K562 (cell line): ENCODE measurements around the gene PCNX2. TPM values are rescaled to one million over a fixed set of nuclear protein-coding genes. Genes with fewer than 3 reads are reported as not detected.

Source experiments
- ETS2 ChIP-seq: IDR thresholded peaks from 2 replicates; pipeline ENCODE4 v1.6.1; 2016; ENCODE audit warnings: borderline replicate concordance, missing genetic modification characterization, mild to moderate bottlenecking, moderate library complexity, missing compliant biosample characterization; ENCODE audit not compliant: poor library complexity, severe bottlenecking
- HCFC1 ChIP-seq: IDR thresholded peaks from 2 replicates; pipeline ENCODE4 v1.6.1; 2012; ENCODE audit warnings: low read depth, low read length, improper control_type of control experiment
- MEF2A ChIP-seq: IDR thresholded peaks from 2 replicates; pipeline ENCODE4 v1.6.1; 2011; ENCODE audit warnings: low read depth, mild to moderate bottlenecking, low read length, moderate library complexity; ENCODE audit not compliant: control insufficient read depth
- RCOR1 ChIP-seq, 2 experiments: IDR thresholded peaks; 2 replicates each; pipeline ENCODE4 v1.6.1; 2012; ENCODE audit warnings: low read depth in 2 of 2, low read length in 2 of 2, borderline replicate concordance in 1 of 2, improper control_type of control experiment in 1 of 2
- RUNX1 ChIP-seq: sonication (generic); IDR thresholded peaks from 2 replicates; pipeline ENCODE4 v1.6.1; 2016; ENCODE audit warnings: antibody characterized with exemption, low read depth
- YBX1 ChIP-seq: fragments of 450-650 bp; IDR thresholded peaks from 2 replicates; pipeline ENCODE4 v1.7.1; 2016; ENCODE audit warnings: mild to moderate bottlenecking
- ZNF316 ChIP-seq: fragments of 450-650 bp; IDR thresholded peaks from 2 replicates; pipeline ENCODE4 v1.6.1; 2016
- polyA plus RNA-seq, 8 experiments: library from polyadenylated mRNA; depleted of rRNA in 4 of 8; stranded (reverse) in 5 of 8; unstranded in 3 of 8; fragments of >200 nt; fragmentation: Nextera tagmentation in 2 of 8; fragmentation: Illumina TruSeq in 1 of 8; extraction: Ambion mirVana in 2 of 8; extraction: Trizol in 1 of 8; gene quantifications; 2 replicates each; pipeline versions ENCODE4 v1.2.1 to v1.2.3, GENCODE V29; 2011 to 2014; ENCODE audit warnings: inconsistent platforms in 1 of 8, missing spikeins in 1 of 8
- total RNA-seq, 7 experiments: library from RNA; depleted of rRNA in 6 of 7; stranded (reverse); fragments of >200 nt in 6 of 7; fragmentation: Illumina TruSeq in 2 of 7; extraction: Trizol in 2 of 7; gene quantifications; 2 replicates each; pipeline versions ENCODE4 v1.2.1 to v1.2.3, GENCODE V29; 2011 to 2021; ENCODE audit warnings: low replicate concordance in 1 of 7
- TF ChIP-seq, protein P1 (sequence below): fragments of 250-450 bp; sonication (Bioruptor Pico); IDR thresholded peaks from 2 replicates; pipeline ENCODE4 v1.8.0; 2021; ENCODE audit warnings: borderline replicate concordance, mild to moderate bottlenecking, moderate library complexity; ENCODE audit not compliant: poor library complexity, severe bottlenecking
- TF ChIP-seq, protein P2 (sequence below), 2 experiments: fragments of 450-650 bp in 1 of 2; sonication (generic) in 1 of 2; formaldehyde crosslinking in 1 of 2; IDR thresholded peaks; 2 replicates each; pipeline versions ENCODE4 v1.7.1 to v1.9.0; 2016 to 2022; ENCODE audit warnings: inconsistent platforms in 1 of 2, mild to moderate bottlenecking in 1 of 2, missing genetic modification reagents in 1 of 2
- TF ChIP-seq, protein P3 (sequence below), 3 experiments: IDR thresholded peaks in 2 of 3; conservative IDR thresholded peaks in 1 of 3; 2 replicates each; pipeline ENCODE4 v1.5.1; 2011 to 2012; ENCODE audit warnings: low read length in 3 of 3, mild to moderate bottlenecking in 3 of 3, control low read depth in 2 of 3, improper control_type of control experiment in 1 of 3, inconsistent platforms in 1 of 3, low read depth in 1 of 3, mixed read lengths in 1 of 3, moderate library complexity in 1 of 3; ENCODE audit not compliant: insufficient read depth in 2 of 3
- TF ChIP-seq, protein P4 (sequence below): sonication (generic); formaldehyde crosslinking; IDR thresholded peaks from 2 replicates; pipeline ENCODE4 v1.8.0; 2022; ENCODE audit warnings: mild to moderate bottlenecking, missing genetic modification reagents
- TF ChIP-seq, protein P5 (sequence below): sonication (generic); formaldehyde crosslinking; IDR thresholded peaks from 2 replicates; pipeline ENCODE4 v1.8.0; 2022; ENCODE audit warnings: missing genetic modification reagents, mild to moderate bottlenecking, borderline replicate concordance

Gene PCNX2
- total and polyA plus RNA-seq, 9 of the 15 experiments (the other 6 are each of a cell fraction or from before 2014, with no cell fraction given) = 0.07 to 0.33 TPM; not detected in 7

GRCh38 chr1:233336554-233337456 lies 41.3 kb upstream of the PCNX2 start (continued):
- TF ChIP-seq, protein P1, sequence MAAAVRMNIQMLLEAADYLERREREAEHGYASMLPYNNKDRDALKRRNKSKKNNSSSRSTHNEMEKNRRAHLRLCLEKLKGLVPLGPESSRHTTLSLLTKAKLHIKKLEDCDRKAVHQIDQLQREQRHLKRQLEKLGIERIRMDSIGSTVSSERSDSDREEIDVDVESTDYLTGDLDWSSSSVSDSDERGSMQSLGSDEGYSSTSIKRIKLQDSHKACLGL (CRISPR knock-in tag) = no peak
- TF ChIP-seq RUNX1 = no peak
- TF ChIP-seq ZNF316 = peak; percentile 77
- TF ChIP-seq, protein P2, sequence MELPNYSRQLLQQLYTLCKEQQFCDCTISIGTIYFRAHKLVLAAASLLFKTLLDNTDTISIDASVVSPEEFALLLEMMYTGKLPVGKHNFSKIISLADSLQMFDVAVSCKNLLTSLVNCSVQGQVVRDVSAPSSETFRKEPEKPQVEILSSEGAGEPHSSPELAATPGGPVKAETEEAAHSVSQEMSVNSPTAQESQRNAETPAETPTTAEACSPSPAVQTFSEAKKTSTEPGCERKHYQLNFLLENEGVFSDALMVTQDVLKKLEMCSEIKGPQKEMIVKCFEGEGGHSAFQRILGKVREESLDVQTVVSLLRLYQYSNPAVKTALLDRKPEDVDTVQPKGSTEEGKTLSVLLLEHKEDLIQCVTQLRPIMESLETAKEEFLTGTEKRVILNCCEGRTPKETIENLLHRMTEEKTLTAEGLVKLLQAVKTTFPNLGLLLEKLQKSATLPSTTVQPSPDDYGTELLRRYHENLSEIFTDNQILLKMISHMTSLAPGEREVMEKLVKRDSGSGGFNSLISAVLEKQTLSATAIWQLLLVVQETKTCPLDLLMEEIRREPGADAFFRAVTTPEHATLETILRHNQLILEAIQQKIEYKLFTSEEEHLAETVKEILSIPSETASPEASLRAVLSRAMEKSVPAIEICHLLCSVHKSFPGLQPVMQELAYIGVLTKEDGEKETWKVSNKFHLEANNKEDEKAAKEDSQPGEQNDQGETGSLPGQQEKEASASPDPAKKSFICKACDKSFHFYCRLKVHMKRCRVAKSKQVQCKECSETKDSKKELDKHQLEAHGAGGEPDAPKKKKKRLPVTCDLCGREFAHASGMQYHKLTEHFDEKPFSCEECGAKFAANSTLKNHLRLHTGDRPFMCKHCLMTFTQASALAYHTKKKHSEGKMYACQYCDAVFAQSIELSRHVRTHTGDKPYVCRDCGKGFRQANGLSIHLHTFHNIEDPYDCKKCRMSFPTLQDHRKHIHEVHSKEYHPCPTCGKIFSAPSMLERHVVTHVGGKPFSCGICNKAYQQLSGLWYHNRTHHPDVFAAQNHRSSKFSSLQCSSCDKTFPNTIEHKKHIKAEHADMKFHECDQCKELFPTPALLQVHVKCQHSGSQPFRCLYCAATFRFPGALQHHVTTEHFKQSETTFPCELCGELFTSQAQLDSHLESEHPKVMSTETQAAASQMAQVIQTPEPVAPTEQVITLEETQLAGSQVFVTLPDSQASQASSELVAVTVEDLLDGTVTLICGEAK (IDR thresholded peaks at IDR 0.05) = peak; percentile 88
- TF ChIP-seq, protein P2 (CRISPR knock-in tag; IDR thresholded peaks at IDR 0.05) = peak; percentile 49
- TF ChIP-seq, protein P3, sequence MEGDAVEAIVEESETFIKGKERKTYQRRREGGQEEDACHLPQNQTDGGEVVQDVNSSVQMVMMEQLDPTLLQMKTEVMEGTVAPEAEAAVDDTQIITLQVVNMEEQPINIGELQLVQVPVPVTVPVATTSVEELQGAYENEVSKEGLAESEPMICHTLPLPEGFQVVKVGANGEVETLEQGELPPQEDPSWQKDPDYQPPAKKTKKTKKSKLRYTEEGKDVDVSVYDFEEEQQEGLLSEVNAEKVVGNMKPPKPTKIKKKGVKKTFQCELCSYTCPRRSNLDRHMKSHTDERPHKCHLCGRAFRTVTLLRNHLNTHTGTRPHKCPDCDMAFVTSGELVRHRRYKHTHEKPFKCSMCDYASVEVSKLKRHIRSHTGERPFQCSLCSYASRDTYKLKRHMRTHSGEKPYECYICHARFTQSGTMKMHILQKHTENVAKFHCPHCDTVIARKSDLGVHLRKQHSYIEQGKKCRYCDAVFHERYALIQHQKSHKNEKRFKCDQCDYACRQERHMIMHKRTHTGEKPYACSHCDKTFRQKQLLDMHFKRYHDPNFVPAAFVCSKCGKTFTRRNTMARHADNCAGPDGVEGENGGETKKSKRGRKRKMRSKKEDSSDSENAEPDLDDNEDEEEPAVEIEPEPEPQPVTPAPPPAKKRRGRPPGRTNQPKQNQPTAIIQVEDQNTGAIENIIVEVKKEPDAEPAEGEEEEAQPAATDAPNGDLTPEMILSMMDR (IDR thresholded peaks at IDR 0.05 in 2 of 3, conservative IDR thresholded peaks at IDR 0.05 in 1 of 3; ENCODE audit: insufficient read depth in 2 of 3, low read depth in 1 of 3, low read length in 3 of 3) = no peak
- TF ChIP-seq RCOR1 (IDR thresholded peaks at IDR 0.05; ENCODE audit: borderline replicate concordance in 1 of 2, low read depth in 2 of 2, low read length in 2 of 2) = no peak
- TF ChIP-seq, protein P4, sequence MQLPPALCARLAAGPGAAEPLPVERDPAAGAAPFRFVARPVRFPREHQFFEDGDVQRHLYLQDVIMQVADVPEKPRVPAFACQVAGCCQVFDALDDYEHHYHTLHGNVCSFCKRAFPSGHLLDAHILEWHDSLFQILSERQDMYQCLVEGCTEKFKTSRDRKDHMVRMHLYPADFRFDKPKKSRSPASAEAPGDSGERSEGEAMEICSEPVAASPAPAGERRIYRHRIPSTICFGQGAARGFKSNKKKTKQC (CRISPR knock-in tag) = no peak
- no peak for TF ChIP-seq HCFC1
- TF ChIP-seq MEF2A = no peak
- TF ChIP-seq, protein P5, sequence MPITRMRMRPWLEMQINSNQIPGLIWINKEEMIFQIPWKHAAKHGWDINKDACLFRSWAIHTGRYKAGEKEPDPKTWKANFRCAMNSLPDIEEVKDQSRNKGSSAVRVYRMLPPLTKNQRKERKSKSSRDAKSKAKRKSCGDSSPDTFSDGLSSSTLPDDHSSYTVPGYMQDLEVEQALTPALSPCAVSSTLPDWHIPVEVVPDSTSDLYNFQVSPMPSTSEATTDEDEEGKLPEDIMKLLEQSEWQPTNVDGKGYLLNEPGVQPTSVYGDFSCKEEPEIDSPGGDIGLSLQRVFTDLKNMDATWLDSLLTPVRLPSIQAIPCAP (CRISPR knock-in tag) = no peak
- no peak for TF ChIP-seq YBX1
- TF ChIP-seq ETS2 (tag) = no peak
